Skeletal muscle satellite cell (primary cell): Measurements from ENCODE around the gene CFAP97D1.

Experiments used
- H3K27me3 ChIP-seq: 2 replicates; pipeline ENCODE4 v1.7.0; 2013; ENCODE audit warnings: low read length; ENCODE audit not compliant: control insufficient read depth, insufficient read depth
- H3K36me3 ChIP-seq: 2 replicates; pipeline ENCODE4 v1.7.0; 2013; ENCODE audit warnings: mild to moderate bottlenecking, control low read depth, low read length; ENCODE audit not compliant: insufficient read depth
- H3K4me1 ChIP-seq: 2 replicates; pipeline ENCODE4 v1.7.0; 2013; ENCODE audit warnings: low read length; ENCODE audit not compliant: control insufficient read depth, insufficient read depth
- H3K4me2 ChIP-seq: 2 replicates; pipeline ENCODE4 v1.7.0; 2013; ENCODE audit warnings: mild to moderate bottlenecking, low read length
- H3K4me3 ChIP-seq: 2 replicates; pipeline ENCODE4 v1.7.0; 2013; ENCODE audit warnings: low read length
- H3K9ac ChIP-seq: 2 replicates; pipeline ENCODE4 v1.7.0; 2013; ENCODE audit warnings: mild to moderate bottlenecking, low read depth, low read length, moderate library complexity
- H3K9me3 ChIP-seq: replicated peaks from 2 replicates; pipeline ENCODE4 v1.7.0; 2013; ENCODE audit warnings: mild to moderate bottlenecking, control low read depth, low read length

CFAP97D1 gene

DNA sequence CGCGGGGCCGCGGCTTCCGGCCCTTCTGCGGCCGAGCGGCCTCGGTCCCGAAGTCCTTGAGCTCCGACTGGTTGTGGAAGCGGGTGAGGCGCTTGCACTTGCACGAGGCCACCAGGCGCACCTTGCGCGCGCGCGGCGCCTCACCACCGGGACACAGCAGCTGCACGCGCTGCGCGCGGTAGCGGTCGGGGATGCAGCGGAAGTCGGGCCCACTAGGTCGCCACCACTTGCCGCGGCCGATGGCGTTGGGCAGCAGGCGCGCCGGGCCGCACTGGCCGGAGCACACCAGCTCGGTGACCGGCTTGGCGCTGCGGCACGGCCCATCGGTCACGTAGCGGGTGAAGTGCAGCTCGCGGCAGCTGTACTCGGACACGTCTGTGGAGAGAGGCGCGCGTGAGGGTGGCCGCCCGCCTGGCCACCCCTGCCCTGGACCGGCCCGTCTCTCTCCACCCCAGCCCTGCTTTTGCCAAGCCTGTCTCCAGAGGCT lies 24.8 kb upstream of the CFAP97D1 start:
- Histone ChIP-seq H3K9me3 (no peaks in the 10 kb centered on the region), H3K4me2 (peak overlapping the region; percentile 81), H3K36me3 (no peaks in the 10 kb centered on the region), H3K4me1 (peaks cover 26% of the 10 kb centered on the region), H3K4me3 (peak overlapping the region; percentile 63), H3K27me3 (peaks cover 47% of the 10 kb centered on the region), H3K9ac (no peak overlapping the region)

DNA sequence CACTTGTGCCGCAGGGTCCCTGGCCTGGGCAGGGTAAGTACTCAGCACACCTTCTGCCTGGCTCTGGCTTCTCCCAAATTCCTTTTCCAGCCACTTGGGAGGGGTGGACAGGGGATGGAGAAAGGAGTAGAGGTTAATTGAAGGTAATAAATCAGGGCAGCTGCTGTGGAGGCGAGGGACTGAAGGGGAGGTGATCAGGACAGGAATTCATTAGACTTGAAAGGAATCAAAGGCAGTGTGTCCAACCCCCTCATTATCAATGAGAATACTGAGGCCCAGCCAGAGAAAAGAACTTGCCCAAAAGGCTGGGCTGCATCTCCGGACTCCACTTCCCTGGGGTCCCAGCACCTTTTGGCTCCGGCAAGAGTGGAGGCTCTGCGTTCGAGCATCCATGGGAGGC lies 24.0 kb upstream of the CFAP97D1 start:
- peaks cover 28% of the 10 kb centered on the region for H3K4me1 ChIP-seq
- no peaks in the 10 kb centered on the region for H3K9me3 ChIP-seq
- H3K4me2 ChIP-seq: no peak overlapping the region
- no peak overlapping the region for H3K9ac ChIP-seq
- peaks cover 47% of the 10 kb centered on the region for H3K27me3 ChIP-seq
- H3K4me3 ChIP-seq: no peak overlapping the region
- no peaks in the 10 kb centered on the region for H3K36me3 ChIP-seq

DNA sequence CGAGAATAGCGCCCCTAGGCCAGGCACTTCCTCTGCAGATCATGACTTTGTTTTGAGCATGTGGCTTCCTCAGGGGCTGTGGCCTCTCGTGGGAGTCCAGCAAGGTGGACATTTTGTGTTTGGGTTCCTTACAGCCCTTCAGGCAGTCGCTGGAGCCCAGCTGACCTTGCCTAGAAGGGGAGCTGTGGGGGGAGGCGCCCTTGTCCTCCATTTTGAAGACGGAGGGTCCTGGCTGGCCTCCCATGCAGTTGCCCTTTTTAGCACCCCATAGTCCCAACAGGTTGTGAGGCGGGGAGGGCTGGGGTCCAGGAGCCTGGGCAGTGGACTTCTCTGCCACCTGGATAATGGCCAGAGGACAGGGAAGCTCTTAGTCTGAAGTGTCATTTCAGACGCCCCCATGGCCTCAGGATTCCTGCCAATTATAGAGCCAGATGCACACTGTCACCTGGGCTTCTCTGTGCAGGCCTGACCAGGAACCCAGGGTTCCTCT lies 23.0 kb upstream of the CFAP97D1 start:
- no peaks in the 10 kb centered on the region for H3K9me3 ChIP-seq
- H3K27me3 ChIP-seq: peaks cover 47% of the 10 kb centered on the region
- H3K9ac ChIP-seq: no peak overlapping the region
- no peaks in the 10 kb centered on the region for H3K36me3 ChIP-seq
- H3K4me2 ChIP-seq: no peak overlapping the region
- H3K4me3 ChIP-seq: no peak overlapping the region
- H3K4me1 ChIP-seq: peaks cover 28% of the 10 kb centered on the region

DNA sequence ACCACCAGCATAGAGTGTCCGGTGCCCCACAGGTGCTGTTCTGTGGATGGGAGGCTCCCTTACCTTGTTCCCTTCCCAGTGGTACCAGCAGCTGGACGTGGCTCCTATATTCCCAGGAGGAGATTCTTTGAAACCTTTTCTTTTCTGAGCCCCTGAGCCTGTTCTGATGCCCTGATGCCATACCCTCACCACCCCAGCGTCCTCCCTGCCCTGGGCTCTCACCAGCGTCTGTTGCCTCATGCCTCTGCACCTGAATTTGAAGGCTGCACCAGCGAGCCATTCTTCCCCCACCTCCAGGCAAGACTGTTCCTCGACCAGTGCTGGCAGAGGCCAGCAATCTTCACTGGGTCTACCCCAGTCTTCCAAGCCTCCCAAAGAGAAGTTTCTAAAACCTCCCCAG lies 22.1 kb upstream of the CFAP97D1 start:
- H3K9ac ChIP-seq: no peak overlapping the region
- H3K9me3 ChIP-seq: no peaks in the 10 kb centered on the region
- H3K36me3 ChIP-seq: no peaks in the 10 kb centered on the region
- H3K4me1 ChIP-seq: peaks cover 28% of the 10 kb centered on the region
- no peak overlapping the region for H3K4me3 ChIP-seq
- peaks cover 47% of the 10 kb centered on the region for H3K27me3 ChIP-seq
- H3K4me2 ChIP-seq: no peak overlapping the region

DNA sequence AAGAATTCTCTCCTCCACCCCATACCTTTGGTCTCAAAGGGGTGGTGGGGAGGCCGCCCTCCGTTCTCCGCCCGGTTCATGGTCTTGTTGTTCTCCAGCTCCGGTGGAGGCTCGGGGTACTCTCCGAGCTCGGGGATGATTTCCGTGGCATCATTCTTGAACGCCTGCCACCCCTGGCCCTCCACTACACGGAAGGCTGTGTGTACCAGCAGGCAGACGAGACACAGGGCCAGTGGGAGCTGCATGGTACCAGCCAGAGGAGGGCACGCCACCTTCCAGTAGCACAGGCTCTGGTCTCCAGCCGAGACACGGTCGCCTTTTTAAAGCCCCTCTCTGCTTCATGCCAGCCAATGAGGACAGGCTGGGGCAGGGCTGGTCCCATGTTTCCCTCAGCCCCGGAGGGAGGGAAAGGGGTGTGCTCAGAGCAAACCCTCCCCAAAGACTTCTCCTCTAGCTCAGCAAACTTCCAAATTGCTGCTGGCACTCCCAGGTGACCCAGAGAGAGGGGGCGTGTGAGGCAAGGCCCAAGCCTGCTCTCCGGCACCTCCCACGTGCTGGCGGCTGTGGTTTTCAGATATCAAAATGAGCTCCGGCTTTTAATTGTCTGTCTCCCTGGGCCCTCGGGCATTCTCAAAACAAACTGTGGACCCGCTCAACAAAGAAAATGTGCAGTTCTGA lies 21.6 kb upstream of the CFAP97D1 start, which contains the start of gene SOST:
TSS of gene SOST (minus strand) at position 295 of the 678 bp plus-strand sequence. CDS start at position 245, 50 bp downstream.
- Histone ChIP-seq H3K9me3 (no peaks in the 10 kb centered on the region), H3K4me2 (no peak within 1 kb of the TSS), H3K36me3 (no peaks in the 10 kb centered on the region), H3K9ac (no peak within 1 kb of the TSS), H3K4me1 (peaks cover 24% of the 10 kb centered on the region), H3K4me3 (no peak within 1 kb of the TSS), H3K27me3 (peaks cover 47% of the 10 kb centered on the region)

DNA sequence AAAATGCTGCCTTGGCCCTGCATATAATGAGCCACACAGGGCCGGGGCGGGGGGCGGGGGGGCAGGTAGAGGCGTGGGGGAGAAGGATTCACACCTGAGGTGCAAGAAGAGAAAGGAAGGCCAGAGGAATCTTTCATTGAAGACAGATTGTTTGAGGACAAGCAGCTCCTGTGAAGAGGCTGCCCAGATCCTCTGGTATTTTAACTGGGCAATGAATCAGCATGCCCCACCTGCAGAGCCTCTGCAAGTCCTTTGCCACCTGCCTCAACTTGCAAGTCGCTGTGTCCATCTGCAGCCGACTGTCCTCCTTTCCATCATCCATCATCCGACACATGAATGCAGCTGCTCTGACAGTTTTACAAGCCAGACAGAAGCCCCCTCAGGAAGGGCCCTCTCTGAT lies 20.4 kb upstream of the CFAP97D1 start:
- Histone ChIP-seq H3K4me1 (peaks cover 14% of the 10 kb centered on the region), H3K36me3 (no peaks in the 10 kb centered on the region), H3K4me2 (no peak overlapping the region), H3K4me3 (no peak overlapping the region), H3K9ac (no peak overlapping the region), H3K27me3 (peaks cover 47% of the 10 kb centered on the region), H3K9me3 (no peaks in the 10 kb centered on the region)

DNA sequence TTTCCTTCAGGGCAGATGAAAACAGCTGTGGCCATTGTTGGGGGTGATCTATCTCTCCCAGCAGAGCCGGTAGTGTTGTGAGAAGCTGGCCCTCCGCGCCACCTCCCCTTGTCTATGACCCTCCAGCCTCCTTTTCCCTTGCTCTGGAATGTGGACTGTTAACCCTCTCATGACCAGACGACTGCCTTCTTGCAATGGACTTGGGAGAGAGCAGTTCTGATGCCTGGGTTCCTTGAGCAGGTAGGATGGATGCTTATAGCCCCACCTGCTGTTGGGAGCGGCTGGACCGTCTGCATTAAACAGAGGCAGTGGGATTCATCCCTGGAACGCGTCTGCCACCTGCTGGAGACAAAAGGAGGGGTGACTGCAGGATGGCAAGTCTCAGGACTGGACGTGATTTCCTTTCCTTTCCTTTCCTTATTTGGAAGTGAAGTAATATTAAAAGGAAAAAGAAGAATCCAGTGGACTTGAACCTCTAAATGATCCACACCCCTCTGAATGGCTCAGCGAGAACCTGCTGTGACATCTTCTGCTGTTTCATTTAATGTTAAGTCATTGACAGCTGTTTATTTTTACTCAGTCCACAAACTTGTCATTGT lies 19.9 kb upstream of the CFAP97D1 start:
- Histone ChIP-seq H3K4me1 (peaks cover 9% of the 10 kb centered on the region), H3K4me3 (no peak overlapping the region), H3K36me3 (no peaks in the 10 kb centered on the region), H3K27me3 (peaks cover 46% of the 10 kb centered on the region), H3K4me2 (no peak overlapping the region), H3K9me3 (no peaks in the 10 kb centered on the region), H3K9ac (no peak overlapping the region)

DNA sequence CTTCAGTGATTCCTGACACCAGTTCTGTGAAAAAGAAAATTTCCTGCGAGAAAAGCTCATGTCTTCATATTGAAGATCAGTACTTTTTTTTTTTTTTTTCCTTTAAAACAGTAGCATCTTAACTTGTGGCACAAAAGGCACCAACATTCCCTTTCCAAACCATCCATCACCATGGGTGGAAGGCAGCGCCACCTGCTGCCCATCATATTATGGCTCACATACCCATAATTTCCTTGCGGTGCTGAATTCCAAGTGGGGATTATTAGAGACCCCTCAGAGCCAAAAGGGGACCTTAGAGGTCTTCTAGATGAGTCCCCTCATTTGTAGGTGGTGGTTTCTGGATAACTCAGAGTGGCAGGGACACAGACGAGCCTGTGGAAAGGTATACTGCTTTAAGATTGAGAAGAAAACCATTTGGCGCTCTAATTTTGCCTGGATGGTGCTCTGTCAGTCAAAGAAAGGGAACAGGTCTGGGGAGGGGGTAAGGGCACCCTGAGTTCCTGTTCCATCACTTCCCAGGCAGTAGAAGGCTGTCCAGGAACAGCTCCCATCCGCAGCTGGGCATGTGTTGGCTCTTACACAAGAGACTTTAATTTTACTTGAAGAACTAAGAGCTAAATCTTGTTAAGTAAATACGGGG lies 13.7 kb upstream of the CFAP97D1 start:
- peaks cover 25% of the 10 kb centered on the region for H3K36me3 ChIP-seq
- no peak overlapping the region for H3K4me2 ChIP-seq
- no peaks in the 10 kb centered on the region for H3K4me1 ChIP-seq
- H3K9ac ChIP-seq: no peak overlapping the region
- H3K4me3 ChIP-seq: no peak overlapping the region
- no peaks in the 10 kb centered on the region for H3K9me3 ChIP-seq
- H3K27me3 ChIP-seq: no peaks in the 10 kb centered on the region

DNA sequence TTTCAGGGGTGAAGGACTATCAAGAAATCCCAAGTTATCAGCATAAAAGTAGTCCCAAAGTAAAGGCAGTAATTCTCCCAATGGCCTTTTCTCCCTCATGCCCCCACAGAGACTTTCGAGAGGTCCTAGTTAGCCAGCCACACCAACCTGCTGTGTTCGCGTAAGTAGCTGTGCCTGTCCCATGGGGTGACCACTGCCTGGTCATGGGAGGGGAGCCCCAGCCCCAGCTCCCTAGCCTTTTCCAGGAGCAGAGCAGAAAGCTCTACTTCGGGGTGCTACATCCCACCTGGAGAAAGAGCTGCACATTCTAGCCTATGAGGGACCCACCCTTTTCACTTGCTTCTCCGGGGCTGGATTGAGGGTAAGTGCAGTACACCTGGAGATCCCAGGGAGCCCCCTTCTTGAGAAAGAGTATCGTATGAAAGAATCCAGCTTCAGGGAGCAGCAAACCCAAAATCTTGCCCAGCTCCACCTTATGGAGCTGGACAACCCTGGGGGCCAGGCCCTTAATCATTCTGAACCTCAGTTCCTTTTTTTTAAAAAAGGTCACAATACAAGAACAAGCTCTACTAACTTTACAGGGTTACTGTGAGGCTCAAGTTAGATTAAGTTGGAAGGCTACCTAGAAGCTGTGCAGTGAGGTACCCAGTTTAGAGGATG lies 13.1 kb upstream of the CFAP97D1 start:
- no peaks in the 10 kb centered on the region for H3K27me3 ChIP-seq
- no peaks in the 10 kb centered on the region for H3K4me1 ChIP-seq
- no peak overlapping the region for H3K4me3 ChIP-seq
- no peak overlapping the region for H3K9ac ChIP-seq
- H3K9me3 ChIP-seq: no peaks in the 10 kb centered on the region
- H3K36me3 ChIP-seq: peaks cover 29% of the 10 kb centered on the region
- no peak overlapping the region for H3K4me2 ChIP-seq

DNA sequence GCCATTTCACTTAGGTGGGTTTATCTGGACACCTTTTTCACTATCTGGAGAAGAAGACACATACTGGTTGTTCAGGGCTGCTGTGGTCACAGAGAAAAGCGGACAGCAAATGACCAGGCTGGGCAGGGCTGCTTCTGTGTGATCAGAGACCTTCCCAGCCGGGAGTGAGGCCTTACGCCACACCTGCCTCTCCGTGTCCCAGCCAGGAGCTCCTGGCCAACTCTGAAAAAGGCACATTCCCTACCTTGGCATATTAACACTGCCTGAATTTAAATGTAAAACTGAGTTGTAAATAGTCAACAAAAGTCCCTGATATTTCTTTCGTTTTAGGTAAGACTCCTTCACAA lies 12.5 kb upstream of the CFAP97D1 start:
- no peak overlapping the region for H3K4me3 ChIP-seq
- no peaks in the 10 kb centered on the region for H3K9me3 ChIP-seq
- peaks cover 34% of the 10 kb centered on the region for H3K36me3 ChIP-seq
- H3K4me2 ChIP-seq: no peak overlapping the region
- no peaks in the 10 kb centered on the region for H3K27me3 ChIP-seq
- no peak overlapping the region for H3K9ac ChIP-seq
- H3K4me1 ChIP-seq: no peaks in the 10 kb centered on the region

DNA sequence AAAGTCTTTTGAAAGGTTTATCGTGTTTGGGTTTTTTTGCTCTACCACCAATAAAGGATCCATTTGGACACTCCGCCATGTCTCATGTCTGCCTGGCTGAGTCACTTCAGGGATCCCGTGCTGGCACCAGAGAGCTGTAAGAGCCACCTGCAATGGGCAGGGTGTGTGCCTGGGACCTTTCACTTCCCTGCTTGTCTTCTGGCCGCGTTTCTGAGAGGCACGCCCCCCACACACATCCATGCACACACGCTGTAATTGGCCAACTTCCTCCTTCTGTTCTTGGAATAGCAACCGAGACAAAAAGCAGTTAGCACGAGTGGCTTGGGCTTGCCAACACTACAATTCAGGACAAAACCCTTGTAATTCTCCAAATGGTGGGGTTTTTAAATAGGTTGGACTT lies 11.9 kb upstream of the CFAP97D1 start:
- Histone ChIP-seq H3K4me1 (no peaks in the 10 kb centered on the region), H3K27me3 (no peaks in the 10 kb centered on the region), H3K4me2 (no peak overlapping the region), H3K4me3 (no peak overlapping the region), H3K9ac (no peak overlapping the region), H3K36me3 (peaks cover 41% of the 10 kb centered on the region), H3K9me3 (no peaks in the 10 kb centered on the region)
